ENCODE data around the gene ACE.
"Not testable (repeated sequence)": the region's sequence is repeated elsewhere in the genome, so short reads cannot be mapped to it uniquely, and the experiment has no call there.

Gene ACE

GRCh38 chr17:63444457-63444856, 32.4 kb upstream of the ACE start:
- no peak for DNase-seq (ENCODE audit: low read depth in 2 of 2)

GRCh38 chr17:63445065-63445464, 31.8 kb upstream of the ACE start:
- no peak for DNase-seq (ENCODE audit: low read depth in 2 of 2)

GRCh38 chr17:63445571-63445953, 31.3 kb upstream of the ACE start:
- peak; percentile 28 to 34 for DNase-seq (ENCODE audit: low read depth in 2 of 2)

GRCh38 chr17:63445954-63446752, 30.7 kb upstream of the ACE start, which contains the start of gene CYB561:
CYB561 (minus strand) TSS chr17:63446306; CDS start chr17:63437547, 8,759 bp downstream.
- DNase-seq (ENCODE audit: low read depth in 2 of 2): peak; percentile 31 to 46

- DNase-seq (ENCODE audit: low read depth in 2 of 2): peak; percentile 2 to 17
Observed at GRCh38 chr17:63446753-63447470, 29.9 kb upstream of the ACE start.

GRCh38 chr17:63447471-63448009, 29.3 kb upstream of the ACE start:
- no peak for DNase-seq (ENCODE audit: low read depth in 2 of 2)

- DNase-seq (ENCODE audit: low read depth in 2 of 2): no peak
Observed at GRCh38 chr17:63448655-63449054, 28.2 kb upstream of the ACE start.

GRCh38 chr17:63450551-63450950, 26.3 kb upstream of the ACE start:
- DNase-seq (ENCODE audit: low read depth in 2 of 2): no peak

- no peak for DNase-seq (ENCODE audit: low read depth in 2 of 2)
Observed at GRCh38 chr17:63451150-63451549, 25.7 kb upstream of the ACE start.

- no peak for DNase-seq (ENCODE audit: low read depth in 2 of 2)
Observed at GRCh38 chr17:63452046-63452961, 24.6 kb upstream of the ACE start.

- no peak for DNase-seq (ENCODE audit: low read depth in 2 of 2)
Observed at GRCh38 chr17:63452962-63453551, 23.8 kb upstream of the ACE start.

GRCh38 chr17:63454357-63454756, 22.5 kb upstream of the ACE start:
- DNase-seq (ENCODE audit: low read depth in 2 of 2): not testable (repeated sequence)

GRCh38 chr17:63454915-63455314, 21.9 kb upstream of the ACE start:
- DNase-seq (ENCODE audit: low read depth in 2 of 2): no peak

GRCh38 chr17:63455417-63455816, 21.4 kb upstream of the ACE start:
- DNase-seq (ENCODE audit: low read depth in 2 of 2): no peak

GRCh38 chr17:63458478-63458877, 18.4 kb upstream of the ACE start:
- DNase-seq (ENCODE audit: low read depth in 2 of 2): no peak

GRCh38 chr17:63460018-63460417, 16.8 kb upstream of the ACE start:
- no peak for DNase-seq (ENCODE audit: low read depth in 2 of 2)

- DNase-seq (ENCODE audit: low read depth in 2 of 2): no peak
Observed at GRCh38 chr17:63463771-63464170, 13.1 kb upstream of the ACE start.

- no peak for DNase-seq (ENCODE audit: low read depth in 2 of 2)
Observed at GRCh38 chr17:63464691-63465236, 12.1 kb upstream of the ACE start.

GRCh38 chr17:63468099-63468498, 8.8 kb upstream of the ACE start:
- not testable (repeated sequence) for DNase-seq (ENCODE audit: low read depth in 2 of 2)

GRCh38 chr17:63474174-63474573, 2.7 kb upstream of the ACE start:
- DNase-seq (ENCODE audit: low read depth in 2 of 2): no peak

Measured in stimulated activated CD8-positive, alpha-beta memory T cell treated with anti-CD3 and anti-CD28 coated beads, Interleukin-2, amount 100 ng/mL, for 1 hour (primary cell).